Right forelimb (tissue), 1 donor: ENCODE results near the gene TAAR5.
"Not testable (repeated sequence)": the region's sequence is repeated elsewhere in the genome, so short reads cannot be mapped to it uniquely, and the experiment has no call there.

ENCODE experiments used
- DNase-seq: peaks from one replicate; pipeline ENCODE4 v3.0.0-alpha.2; 2018

The TAAR5 gene

GRCh38 chr6:132569170-132569569 lies 20.4 kb downstream of the TAAR5 start:
- DNase-seq, result no peak

GRCh38 chr6:132568611-132569010 lies 20.9 kb downstream of the TAAR5 start:
- no peak for DNase-seq

DNA sequence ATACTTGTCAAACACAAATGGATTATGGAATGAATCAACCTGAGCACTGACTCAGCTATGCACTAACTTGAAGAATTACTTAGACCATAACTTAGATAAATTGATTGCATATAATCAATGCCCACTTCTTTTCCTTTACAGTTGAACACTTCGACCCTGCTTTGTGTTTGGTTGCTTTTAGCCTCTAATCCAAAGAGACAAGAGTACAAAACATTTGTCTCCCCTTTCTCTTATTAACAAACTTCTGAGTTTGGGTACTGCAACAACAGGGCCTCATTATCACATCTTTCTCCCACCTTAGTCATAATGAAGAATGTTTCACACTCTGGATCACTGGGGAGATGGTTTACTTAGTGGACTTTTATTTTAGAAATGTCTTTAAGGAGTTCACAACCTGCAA lies 22.0 kb downstream of the TAAR5 start:
- no peak for DNase-seq

GRCh38 chr6:132566404-132566803 lies 23.1 kb downstream of the TAAR5 start:
- DNase-seq, result no peak

GRCh38 chr6:132560087-132560486 lies 29.5 kb downstream of the TAAR5 start:
- not testable (repeated sequence) for DNase-seq

DNA sequence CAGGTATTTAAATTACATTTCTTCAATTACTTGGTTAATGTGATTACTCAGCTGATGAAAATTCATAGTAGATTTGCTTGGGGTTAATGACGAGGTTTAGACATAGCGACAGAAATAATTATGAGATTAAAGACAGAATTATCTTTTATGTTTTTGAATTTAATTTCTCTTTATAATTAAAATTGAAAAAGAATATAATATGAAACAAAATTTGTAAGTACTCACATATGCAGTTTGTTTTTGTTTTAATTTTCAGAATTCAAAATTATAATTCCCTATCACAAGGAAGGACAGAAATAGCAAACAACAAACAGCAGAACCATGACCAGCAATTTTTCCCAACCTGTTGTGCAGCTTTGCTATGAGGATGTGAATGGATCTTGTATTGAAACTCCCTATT lies 37.2 kb downstream of the TAAR5 start, which contains the start of gene TAAR8:
Gene TAAR8 (plus strand): TSS at position 301 of the 400 bp plus-strand sequence. CDS start 21 bp downstream, at position 322.
- DNase-seq, result no peak

GRCh38 chr6:132551214-132551613 lies 38.3 kb downstream of the TAAR5 start:
- no peak for DNase-seq

- DNase-seq, result no peak
Measured at GRCh38 chr6:132548746-132549463, 40.6 kb downstream of the TAAR5 start.

- DNase-seq, result no peak
Measured at GRCh38 chr6:132544826-132545225, 44.7 kb downstream of the TAAR5 start.
